OCI-LY7 (cell line): ENCODE results near the gene DUOX1.

Experiments
- EZH2phosphoT487 ChIP-seq: fragments of 200-600 bp; sonication (generic); IDR thresholded peaks from 2 replicates; pipeline ENCODE4 v1.6.1; 2018; ENCODE audit warnings: low read depth, borderline replicate concordance, mild to moderate bottlenecking, mixed run types, antibody characterized with exemption, low read length, moderate library complexity, mixed read lengths
- TF ChIP-seq, protein P1 (sequence below): fragments of 200-600 bp; sonication (generic); conservative IDR thresholded peaks from 2 replicates; pipeline ENCODE4 v1.5.1; 2014; ENCODE audit warnings: mild to moderate bottlenecking, antibody characterized with exemption, low read length, moderate library complexity, mixed read lengths

DNA sequence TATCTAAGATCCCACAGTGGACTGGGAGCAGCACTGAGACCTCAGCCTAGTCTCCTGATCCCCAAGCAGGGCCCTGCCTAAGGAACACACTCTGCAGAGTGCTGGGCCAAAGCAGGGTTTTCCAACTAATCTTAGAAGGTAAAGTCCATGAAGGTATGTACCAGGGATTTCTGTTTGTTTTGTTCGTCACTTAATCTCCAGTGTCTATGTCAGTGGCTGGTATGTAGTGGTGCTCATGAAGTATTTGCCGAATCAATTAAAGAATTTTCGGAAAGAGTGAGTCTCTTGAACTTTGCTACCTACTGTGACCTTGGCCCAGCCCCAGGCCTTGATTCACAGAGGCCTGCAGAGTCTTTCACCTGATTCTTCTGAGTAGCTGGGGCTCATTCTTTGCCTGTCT is 1.7 kb downstream of the DUOX1 start:
- TF ChIP-seq, protein P1, sequence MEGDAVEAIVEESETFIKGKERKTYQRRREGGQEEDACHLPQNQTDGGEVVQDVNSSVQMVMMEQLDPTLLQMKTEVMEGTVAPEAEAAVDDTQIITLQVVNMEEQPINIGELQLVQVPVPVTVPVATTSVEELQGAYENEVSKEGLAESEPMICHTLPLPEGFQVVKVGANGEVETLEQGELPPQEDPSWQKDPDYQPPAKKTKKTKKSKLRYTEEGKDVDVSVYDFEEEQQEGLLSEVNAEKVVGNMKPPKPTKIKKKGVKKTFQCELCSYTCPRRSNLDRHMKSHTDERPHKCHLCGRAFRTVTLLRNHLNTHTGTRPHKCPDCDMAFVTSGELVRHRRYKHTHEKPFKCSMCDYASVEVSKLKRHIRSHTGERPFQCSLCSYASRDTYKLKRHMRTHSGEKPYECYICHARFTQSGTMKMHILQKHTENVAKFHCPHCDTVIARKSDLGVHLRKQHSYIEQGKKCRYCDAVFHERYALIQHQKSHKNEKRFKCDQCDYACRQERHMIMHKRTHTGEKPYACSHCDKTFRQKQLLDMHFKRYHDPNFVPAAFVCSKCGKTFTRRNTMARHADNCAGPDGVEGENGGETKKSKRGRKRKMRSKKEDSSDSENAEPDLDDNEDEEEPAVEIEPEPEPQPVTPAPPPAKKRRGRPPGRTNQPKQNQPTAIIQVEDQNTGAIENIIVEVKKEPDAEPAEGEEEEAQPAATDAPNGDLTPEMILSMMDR, result no peak
- no peak for TF ChIP-seq EZH2phosphoT487
